ENCODE measurements around the gene NFATC1.

The NFATC1 gene

GRCh38 chr18:79420033-79420745 is 24.5 kb downstream of the NFATC1 start:
- no peaks in the 10 kb centered on the region for H3K4me1 ChIP-seq (ENCODE audit: control insufficient read depth in 1 of 2, insufficient read depth in 1 of 2, low read depth in 1 of 2, low read length in 1 of 2)
- TF ChIP-seq CTCF (IDR thresholded peaks at IDR 0.05), result no peak
- no peaks in the 10 kb centered on the region for H3K9me3 ChIP-seq
- no peaks in the 10 kb centered on the region for H3K36me3 ChIP-seq
- H3K4me3 ChIP-seq (ENCODE audit: low read depth in 1 of 2, low read length in 1 of 2), result no peak overlapping the region
- H3K27me3 ChIP-seq, result no peaks in the 10 kb centered on the region
- H3K27ac ChIP-seq, result no peak overlapping the region

GRCh38 chr18:79421275-79421857 is 25.6 kb downstream of the NFATC1 start:
- TF ChIP-seq CTCF (IDR thresholded peaks at IDR 0.05), result no peak
- Histone ChIP-seq H3K36me3 (no peaks in the 10 kb centered on the region), H3K27ac (no peak overlapping the region)

GRCh38 chr18:79422022-79422782 is 26.5 kb downstream of the NFATC1 start:
- TF ChIP-seq CTCF (IDR thresholded peaks at IDR 0.05), result no peak
- Histone ChIP-seq H3K4me3 (ENCODE audit: low read depth in 1 of 2, low read length in 1 of 2) (no peak overlapping the region), H3K27me3 (no peaks in the 10 kb centered on the region), H3K9me3 (no peaks in the 10 kb centered on the region), H3K36me3 (no peaks in the 10 kb centered on the region), H3K27ac (no peak overlapping the region), H3K4me1 (ENCODE audit: control insufficient read depth in 1 of 2, insufficient read depth in 1 of 2, low read depth in 1 of 2, low read length in 1 of 2) (no peaks in the 10 kb centered on the region)

More at GRCh38 chr18:79421275-79421857, 25.6 kb downstream of the NFATC1 start:
- Histone ChIP-seq H3K4me1 (ENCODE audit: control insufficient read depth in 1 of 2, insufficient read depth in 1 of 2, low read depth in 1 of 2, low read length in 1 of 2) (no peaks in the 10 kb centered on the region), H3K27me3 (no peaks in the 10 kb centered on the region), H3K4me3 (ENCODE audit: low read depth in 1 of 2, low read length in 1 of 2) (no peak overlapping the region), H3K9me3 (no peaks in the 10 kb centered on the region)

GRCh38 chr18:79422783-79423165 is 27.0 kb downstream of the NFATC1 start:
- Histone ChIP-seq H3K4me3 (ENCODE audit: low read depth in 1 of 2, low read length in 1 of 2) (no peak overlapping the region), H3K27me3 (no peaks in the 10 kb centered on the region), H3K9me3 (no peaks in the 10 kb centered on the region), H3K4me1 (ENCODE audit: control insufficient read depth in 1 of 2, insufficient read depth in 1 of 2, low read depth in 1 of 2, low read length in 1 of 2) (no peaks in the 10 kb centered on the region), H3K36me3 (no peaks in the 10 kb centered on the region), H3K27ac (no peak overlapping the region)
- TF ChIP-seq CTCF (IDR thresholded peaks at IDR 0.05), result no peak

- no peaks in the 10 kb centered on the region for H3K4me1 ChIP-seq (ENCODE audit: control insufficient read depth in 1 of 2, insufficient read depth in 1 of 2, low read depth in 1 of 2, low read length in 1 of 2)
- H3K27ac ChIP-seq, result no peak overlapping the region
- no peaks in the 10 kb centered on the region for H3K9me3 ChIP-seq
- no peak for TF ChIP-seq CTCF (IDR thresholded peaks at IDR 0.05)
- H3K4me3 ChIP-seq (ENCODE audit: low read depth in 1 of 2, low read length in 1 of 2), result no peak overlapping the region
- H3K27me3 ChIP-seq, result no peaks in the 10 kb centered on the region
- H3K36me3 ChIP-seq, result no peaks in the 10 kb centered on the region
Measured at GRCh38 chr18:79423211-79424007, 27.7 kb downstream of the NFATC1 start.
